LNCAP (cell line): ENCODE data around the gene KRT80.

Experiments
- TF ChIP-seq, protein P1 (sequence below): fragments of 450-650 bp; IDR thresholded peaks from 2 replicates; pipeline ENCODE4 v1.5.1; 2017; ENCODE audit warnings: mild to moderate bottlenecking

The KRT80 gene

DNA sequence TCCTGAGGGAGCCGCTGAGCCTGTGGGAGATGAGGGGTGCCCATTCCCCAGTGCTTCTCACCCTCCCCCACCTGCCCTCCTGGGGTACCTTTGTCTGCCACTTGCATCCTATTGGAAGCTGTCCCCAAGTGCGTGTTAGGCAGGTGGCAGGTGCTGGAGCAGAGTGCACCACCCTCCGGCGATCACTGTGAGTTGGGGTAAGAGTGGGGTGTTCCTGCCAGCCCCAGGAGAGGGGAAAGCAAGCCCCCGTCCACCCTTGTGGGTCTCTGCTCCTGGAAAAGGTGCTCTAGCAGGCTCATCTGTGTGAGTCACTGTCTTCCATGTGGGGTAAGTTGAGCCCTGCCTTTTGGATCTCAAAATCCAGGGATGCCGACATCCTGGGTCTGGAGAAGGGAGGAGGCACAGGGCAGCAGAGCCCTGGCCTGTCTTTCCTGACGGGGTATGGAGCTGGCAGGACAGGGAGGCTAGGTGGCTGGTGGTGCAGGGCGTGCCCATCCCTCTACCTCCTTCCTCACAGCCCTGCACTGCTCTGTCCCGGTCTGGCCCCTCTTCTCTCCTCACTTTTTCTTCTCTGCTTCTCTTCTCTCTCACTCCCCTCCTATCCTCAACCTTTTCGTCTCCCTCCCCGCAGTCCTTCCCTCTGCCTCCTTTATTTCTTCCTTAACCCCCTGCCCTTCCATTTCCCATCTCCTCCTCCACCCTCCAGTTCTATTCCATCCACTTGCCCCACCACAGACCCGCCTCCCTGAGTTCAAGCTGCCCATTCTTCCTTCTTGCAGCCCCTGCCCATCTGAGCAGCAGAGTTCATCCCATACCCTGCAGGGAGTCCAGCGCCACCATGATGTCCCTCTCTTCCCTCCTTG, 21.1 kb upstream of the KRT80 start:
- TF ChIP-seq, protein P1, sequence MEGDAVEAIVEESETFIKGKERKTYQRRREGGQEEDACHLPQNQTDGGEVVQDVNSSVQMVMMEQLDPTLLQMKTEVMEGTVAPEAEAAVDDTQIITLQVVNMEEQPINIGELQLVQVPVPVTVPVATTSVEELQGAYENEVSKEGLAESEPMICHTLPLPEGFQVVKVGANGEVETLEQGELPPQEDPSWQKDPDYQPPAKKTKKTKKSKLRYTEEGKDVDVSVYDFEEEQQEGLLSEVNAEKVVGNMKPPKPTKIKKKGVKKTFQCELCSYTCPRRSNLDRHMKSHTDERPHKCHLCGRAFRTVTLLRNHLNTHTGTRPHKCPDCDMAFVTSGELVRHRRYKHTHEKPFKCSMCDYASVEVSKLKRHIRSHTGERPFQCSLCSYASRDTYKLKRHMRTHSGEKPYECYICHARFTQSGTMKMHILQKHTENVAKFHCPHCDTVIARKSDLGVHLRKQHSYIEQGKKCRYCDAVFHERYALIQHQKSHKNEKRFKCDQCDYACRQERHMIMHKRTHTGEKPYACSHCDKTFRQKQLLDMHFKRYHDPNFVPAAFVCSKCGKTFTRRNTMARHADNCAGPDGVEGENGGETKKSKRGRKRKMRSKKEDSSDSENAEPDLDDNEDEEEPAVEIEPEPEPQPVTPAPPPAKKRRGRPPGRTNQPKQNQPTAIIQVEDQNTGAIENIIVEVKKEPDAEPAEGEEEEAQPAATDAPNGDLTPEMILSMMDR: no peak

- TF ChIP-seq, protein P1: no peak
These were observed 20.1 kb upstream of the KRT80 start for GRCh38 chr12:52211716-52212585.

DNA sequence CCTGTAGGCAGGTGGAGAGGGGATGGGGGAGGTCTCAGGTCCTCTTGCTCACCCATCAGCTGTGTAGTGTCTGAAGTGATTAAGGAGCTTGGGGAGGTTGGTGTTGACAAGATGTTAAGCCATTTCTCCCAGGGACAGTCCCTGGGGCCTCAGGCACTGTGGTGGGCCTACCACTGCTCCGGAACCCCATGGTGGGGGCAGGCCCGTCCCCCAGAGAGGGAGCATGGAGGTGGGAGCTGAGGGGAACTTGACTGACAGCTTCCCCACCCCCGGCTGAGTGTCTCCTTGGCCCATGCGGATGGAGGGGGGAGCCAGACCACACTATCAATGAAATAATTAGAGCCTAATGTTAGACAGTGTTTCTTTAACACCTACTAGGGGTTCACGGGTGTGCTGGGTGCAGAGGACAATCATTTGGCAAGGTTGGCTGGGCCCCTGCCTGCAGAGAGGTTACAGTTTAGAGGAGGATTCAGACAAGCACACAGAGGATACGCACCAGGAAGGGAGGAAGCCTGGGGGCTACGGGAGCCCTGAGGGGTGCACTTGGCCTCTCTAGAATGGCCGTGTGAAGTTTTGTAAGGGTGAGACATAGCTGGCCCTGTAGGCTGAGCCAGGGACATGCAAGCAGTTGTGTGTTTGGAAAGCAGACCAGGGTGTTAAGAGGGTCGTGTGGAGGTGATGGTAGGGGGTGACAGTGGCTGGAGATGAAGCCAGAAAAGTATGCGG, 19.3 kb upstream of the KRT80 start:
- TF ChIP-seq, protein P1: no peak

DNA sequence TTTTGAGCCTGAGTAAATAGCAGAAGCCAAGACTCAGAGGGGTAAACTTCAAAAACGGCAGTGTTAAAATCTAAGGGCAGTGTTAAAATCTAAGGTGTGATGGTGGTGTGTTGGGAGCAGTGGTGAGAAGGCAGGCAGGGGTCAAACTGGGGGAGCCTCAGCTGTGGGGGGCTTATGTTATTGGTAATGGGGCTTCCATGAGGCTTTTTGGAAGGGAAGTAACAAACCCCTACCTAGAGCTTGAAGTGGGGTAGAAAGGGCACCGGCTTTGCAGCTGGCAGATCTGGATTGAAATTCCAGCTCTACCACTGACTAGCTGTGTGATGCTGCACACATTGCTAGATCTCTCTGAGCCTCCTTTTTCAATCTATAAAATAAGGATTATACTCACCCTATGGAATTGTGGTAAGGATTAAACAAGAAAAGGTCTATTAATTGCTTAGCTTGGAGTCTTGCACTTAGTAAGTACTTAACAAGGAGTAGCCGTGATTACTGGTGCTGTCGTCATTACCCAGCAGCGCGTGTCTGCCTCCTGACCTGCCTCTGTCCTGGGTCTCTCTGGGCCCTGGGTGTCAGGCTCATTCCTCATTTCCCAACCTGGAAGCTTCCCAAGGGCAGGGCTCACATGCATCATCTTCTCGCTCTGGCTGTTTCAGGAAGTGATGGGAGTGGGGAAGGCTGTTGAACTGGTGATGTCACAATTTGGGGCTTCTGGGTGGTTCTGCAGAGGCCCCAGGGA, 18.5 kb upstream of the KRT80 start:
- TF ChIP-seq, protein P1: no peak

DNA sequence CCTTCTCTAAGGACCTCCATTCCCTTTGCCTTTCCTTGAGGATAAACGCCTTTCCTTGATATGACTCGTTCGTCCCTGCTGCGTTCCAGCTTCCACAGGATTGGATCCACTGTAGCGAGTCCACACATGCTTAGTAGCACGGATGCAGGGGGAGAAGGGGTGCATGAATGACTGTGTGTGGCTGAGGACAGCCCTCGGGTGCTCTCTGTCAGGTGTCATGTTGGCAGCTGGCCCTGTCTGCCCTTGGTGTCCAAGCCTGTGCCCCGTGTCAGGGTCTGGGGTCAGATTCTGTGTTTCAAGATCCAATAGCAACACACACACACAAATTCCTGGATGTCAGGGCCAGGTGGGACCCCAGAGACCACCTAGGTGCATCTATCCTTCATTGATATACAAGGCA, 17.5 kb upstream of the KRT80 start:
- TF ChIP-seq, protein P1: no peak

DNA sequence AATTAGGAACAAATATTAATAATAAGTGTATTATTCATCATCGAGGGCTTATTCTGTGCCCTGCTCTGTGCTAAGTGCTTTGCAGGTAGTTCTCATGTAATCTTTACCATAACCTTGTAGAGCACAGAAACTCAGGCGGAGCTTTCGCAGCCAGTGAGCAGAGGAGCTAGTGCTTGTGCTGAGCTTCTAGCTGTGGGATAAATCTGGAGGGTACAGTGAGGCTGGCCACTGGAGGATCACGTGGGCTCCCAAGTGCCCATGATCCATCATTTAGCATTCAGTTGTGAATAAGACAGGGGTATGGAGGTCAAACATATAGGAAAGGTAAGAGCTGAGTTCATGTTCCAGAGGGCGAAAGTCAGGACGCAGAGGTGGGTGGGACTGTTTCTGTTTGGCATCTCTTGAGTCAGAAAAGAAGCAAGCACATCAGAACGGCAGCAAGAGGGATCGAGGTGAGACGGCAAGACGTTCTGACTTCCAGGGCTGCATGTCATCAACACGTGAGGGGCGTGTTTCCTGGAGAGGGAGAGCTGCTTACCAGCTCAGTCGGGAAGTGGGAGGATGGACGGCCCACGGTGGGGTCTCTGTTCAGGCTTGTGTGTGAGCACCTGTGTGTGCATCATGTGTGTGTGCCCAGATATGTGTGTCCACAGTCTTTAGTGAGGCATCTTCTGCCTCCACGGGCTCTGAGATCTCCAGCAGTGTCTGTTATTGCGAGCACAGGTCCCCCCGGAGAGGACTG, 16.8 kb upstream of the KRT80 start:
- TF ChIP-seq, protein P1: no peak
